T follicular helper cell (primary cell): ENCODE results near the gene P2RY6.
"Not testable (repeated sequence)": the region's sequence is repeated elsewhere in the genome, so short reads cannot be mapped to it uniquely, and the experiment has no call there.

ENCODE experiments used
- DNase-seq: peaks from one replicate; pipeline ENCODE4 v3.0.0-alpha.2; 2020; ENCODE audit warnings: low read depth

P2RY6 gene

DNA sequence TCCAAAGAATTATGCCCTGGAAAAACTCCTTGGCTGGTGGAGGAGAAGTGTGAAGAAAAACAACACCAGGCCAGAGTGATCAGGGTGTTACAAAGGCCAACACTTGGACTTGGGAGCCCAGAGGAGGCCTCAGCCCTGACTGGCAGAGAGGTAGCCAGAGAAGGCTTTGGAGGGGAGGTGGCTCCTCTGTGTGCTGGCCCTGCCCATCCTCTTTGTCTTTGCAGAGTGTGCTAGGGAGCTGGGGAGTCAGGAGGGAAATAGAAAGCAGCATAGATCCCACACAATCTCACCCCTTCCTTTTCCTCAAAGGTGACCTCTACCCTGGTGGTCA, 12.0 kb upstream of the P2RY6 start:
- DNase-seq = no peak

DNA sequence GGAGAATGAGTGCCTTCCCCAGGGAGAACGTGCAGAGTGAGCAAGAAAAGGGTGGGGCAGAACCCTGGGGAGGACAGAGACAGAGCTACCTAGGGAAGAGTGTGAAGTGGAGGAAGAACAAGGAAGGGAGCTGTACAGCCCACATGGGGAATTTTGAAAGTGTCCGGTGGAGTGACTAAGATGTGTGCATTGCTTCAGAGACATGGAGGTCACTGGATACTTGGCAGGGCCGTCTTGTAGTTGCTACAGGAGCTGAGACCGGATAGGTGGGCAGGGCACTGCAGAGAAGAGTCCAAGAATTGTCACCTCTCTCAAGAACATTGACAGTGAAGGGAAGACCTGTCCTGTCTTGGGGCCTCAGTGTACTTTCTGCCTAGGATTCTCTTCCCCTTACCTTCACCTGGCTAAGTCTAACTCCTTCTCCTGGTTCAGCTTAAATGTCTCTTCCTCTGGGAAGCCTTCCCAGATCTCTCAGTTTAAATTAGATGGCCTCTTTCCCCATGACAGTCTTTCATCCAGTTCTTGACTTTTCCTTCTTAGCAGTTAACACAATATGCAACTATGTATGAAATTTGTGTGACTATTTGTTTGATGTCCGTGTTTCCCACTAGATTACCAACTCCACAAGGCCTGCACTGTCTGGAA, 9.2 kb upstream of the P2RY6 start:
- DNase-seq = no peak

DNA sequence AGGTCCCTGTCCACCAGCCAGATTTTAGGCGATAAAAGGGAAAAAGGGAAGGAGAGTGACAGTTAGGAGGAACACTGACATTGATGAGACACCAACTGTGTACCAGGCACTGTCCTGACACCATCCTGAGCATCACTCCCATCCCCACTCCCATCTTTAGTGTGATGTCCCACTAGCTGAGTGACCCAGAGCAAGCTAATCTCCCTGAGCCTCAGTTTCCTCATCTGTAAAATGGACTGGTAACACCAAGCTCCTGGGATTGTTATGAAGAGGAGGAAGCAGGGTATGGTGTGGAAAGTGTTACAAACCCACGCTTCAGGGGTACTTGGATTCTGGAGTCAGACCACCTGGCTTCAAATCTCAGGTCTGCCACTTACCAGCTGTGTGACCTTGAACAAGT, 8.5 kb upstream of the P2RY6 start:
- no peak for DNase-seq

DNA sequence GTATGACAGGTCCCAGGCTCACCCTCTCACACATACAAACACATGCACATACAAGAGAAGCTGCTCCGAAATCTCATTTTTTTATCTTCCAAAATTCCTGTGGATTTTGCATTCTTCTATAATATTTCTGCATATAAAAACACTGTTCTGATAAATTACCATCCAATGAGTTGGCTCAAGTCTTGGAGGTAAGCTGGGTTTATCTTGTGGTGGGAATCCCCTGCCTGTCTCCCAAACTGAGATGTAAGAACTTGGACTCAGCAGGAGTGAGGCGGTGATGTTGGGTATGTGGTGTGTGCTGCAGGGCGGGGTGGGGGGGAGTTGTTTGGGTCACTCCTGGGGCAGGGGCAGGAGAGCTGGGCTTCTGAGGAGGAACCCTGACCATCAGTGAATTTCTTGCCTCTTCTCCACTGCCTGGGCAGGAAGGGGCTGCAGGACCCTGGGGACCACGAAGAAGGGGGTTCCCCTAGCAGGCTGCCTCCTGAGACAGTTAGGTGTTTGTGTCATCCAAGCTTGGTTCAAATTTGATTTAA, 6.8 kb upstream of the P2RY6 start:
- no peak for DNase-seq

DNA sequence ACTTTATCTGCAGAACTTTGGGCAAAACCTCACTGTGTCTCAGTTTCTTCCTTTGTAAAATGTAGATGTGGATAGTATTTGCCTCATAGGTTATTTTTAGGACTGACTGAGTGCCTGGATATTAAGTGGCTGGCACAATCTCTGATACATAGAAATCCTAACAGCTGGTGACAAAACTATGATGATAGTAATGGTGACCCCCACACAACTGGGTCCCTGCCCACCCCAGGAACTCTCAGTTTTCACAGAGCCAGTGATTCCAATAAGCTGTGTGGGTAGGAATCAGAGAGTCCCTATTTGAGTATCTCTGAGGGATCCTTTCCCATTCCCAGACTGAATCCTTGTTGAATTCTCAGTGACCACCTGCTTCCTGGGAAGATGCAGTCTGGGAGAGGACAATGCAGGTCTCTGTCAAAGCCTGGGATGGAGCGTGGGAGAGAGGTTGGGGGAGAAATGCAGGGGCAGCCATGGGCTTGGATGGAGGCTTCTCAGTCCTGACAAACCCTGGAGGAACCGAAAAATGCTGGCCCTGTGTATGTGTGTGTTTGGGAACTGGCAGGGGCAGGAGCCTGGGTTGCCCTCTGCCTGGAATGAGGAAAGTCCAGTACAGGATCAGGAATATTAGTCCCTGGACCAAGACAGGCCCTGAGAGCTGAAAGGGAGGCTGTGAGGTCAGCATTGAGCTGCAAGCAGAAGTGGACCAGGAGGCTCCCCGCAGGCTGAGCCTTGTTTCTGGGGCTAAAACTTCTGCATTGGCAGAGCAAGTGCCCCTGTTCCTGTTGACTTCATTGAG, 6.1 kb upstream of the P2RY6 start:
- no peak for DNase-seq

DNA sequence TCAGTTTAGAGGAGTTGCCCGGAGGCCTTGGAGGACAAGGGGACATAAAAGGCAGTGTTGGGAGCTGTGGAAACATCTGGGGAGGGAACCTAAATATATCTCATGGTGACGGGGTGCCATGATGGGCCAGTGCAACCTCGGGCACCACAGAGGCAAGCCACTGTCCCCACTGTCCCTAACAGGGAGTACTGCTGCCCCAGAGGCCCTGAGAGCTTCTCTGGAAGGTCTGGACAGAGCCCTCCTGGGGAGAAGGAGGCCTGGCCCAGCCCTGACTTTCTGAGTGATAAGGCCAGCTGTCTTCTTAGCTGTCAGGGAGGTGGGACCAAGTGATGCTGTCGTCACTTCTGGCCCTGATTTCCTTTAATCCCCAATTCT, 5.5 kb upstream of the P2RY6 start:
- no peak for DNase-seq

DNA sequence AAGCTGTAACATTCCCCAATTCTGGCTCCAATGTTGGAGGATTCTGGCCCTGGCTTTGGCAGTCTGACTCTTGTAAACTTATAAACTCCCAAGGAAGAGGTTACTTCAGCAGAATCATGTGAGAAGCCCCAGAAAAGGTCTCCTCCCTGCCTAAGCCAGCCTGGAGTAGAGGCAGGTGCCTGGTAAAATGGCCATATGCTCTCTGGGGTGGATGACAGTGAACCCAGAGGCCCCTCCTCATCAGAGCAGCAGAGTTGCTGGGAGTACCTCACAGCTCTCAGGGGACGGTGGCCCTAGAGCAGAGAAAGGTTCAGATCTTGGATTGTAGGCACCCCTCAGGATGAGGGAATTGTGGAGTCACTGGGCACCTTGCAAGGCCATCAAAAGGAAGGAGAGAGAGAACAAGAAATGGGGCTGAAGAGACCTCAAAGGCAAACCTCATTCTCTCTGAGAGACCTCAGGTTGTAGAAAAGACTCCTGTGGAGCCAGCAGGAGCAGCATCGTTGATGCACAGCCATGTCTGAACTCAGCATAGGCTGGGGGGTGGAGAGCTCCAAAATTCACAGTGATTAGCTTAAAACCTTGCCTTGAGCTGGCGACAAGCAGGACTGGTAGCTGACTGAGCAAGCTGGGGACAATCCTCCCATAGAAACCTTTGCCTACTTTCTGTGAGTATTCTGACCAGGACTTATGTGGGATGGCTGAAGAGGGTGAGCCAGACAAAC, 4.9 kb upstream of the P2RY6 start:
- no peak for DNase-seq

DNA sequence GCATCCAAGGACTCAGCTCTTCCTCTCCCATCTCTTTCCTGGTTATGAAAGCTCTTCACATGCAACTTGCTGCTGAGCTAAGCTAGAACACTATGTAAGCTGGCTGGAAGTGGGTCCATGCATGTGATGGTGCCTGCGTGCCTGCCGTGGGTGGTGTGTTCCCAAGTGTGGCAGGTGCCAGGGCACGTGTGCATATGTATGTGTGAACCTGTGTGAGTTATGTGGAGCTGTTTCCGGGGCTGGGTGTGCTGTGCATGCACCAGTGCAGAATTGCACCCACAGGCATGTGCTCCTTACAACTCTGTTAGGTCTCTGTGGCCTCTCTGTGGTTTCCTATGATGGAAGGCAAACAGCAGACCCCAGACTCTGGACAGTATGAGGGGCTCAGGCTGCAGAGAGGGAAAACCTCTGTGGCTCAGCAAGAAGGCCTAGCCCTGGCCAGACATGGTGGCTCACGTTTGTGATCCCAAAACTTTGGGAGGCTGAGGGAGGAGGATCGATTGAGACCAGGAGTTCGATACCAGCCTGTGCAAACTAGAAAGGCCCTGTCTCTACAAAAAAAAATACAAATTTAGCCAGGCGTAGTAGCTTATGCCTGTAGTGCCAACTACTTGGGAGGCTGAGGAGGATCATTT, 4.1 kb upstream of the P2RY6 start:
- no peak for DNase-seq

DNA sequence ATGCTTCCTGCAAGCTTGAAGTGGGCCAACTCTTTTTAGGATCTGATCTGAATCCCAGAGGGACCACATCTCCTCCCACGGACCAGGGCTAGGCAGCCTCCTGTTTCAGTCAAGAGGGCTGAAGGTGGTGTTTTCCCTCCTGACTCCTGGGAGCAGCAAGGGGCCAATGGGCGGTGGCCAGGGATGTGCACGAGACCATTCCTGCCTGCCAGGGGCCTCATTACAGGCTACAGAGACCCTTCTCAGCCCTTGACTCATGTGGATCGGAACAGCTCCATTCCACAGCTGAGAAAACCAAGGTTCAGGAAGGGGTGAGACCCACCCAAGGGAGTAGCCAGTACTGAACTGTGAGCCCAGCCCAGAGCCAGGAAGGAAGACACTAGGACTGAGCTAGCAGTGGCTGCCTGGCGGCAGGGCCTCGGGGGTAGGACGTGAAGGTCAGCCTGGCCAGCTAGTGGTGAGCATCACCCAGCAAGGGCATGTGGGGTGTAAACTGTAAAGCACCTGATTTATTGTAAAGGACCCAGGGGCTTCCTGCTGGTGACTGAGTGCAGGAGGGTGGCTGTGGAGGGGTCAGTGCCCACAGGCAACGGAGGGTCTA, 3.4 kb upstream of the P2RY6 start:
- DNase-seq = no peak

DNA sequence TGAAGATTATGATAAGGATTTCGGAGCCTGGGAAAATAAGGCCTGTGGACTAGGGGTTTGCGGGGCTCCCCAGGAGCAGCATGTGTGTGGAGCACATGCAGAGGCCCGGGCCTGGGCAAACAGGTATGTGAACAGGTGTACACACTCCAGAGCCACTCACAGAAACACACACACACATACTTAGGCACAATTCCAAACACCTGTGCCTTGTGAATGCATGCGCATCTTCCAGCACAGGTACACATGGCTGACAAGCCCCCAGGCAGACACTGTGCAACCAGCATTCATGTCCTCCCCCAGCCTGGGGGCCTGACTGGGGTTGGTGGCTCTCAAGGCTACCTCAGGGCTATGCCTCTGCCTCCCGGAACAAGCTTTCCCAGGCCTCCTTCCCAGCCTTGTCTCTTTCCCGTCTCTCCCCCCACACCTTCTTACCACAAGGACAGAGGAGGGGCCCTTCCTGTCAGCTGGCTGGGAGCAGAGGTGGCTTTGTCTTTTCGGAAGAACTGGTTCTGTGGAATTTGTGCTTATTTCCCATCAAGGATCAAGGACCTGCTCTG, 2.6 kb upstream of the P2RY6 start:
- DNase-seq = no peak

DNA sequence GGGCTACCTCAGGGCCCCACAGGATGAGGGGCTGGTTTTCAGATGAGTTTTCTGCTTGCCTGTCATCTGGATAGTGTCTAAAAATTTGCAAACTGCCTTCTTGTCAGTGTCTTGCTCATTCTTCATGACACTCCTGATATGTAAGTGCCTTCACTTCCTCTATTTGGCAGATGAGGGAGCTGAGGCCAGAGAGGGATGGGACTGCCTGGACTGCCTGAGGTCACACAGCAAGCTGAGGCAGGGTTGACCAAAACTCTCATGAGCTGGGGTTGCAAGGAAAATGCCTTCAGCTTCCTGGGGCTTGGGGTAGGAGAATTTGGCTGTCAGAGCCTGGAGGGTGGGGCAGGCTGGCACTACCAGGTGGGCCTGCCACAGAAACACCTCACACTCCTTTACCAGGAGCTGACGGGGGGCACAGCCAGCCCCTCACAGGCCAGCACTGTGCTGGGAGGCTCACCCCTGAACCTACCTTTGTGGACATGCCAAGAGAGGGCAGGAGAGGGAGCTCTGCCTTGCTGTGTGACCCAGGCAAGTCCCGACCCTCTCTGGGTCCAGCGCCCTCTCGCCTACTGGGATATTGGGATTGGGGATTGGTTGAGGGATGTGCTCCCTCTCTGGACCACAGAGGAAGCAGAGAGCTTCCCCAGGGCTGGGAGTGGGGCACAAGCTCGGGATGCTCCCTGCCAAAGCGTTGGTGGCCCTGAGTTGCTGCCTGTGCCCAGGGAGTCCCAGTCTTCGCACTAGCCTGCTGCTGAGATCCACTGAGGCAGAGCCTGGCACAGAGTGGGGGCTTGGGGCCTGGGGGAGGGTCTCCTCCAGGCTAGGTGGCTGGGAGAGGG, 1.9 kb upstream of the P2RY6 start:
- DNase-seq = no peak

DNA sequence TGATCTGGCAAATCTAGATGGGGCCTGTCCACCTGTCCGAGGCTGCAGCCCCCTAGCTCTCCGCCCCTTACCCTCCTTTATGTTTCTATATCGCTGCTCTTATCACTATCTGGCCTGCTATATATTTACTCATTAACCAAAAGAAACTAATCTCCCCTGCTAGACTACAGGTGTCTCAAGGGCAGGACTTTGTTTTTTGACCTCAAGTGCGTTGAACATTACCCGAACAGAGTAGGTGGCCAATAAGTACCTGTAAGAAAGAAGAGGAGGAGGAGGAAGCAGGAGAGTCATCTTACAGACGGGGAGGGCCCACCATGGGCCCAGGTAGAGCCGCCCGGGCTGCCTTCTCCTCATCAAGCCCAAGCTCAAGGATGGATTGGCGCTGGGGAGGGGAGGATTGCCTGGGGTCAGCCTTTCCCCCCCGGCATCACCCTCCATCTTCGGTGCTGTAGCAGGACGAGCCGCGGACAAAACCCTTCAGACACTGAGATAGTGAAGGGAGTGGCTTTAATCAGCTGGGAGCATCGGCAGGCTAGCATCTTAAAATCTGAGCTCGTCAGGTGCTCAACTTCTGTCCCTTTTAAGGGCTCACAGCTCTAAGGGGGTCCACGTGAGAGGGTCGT, 1.2 kb upstream of the P2RY6 start:
- no peak for DNase-seq

DNA sequence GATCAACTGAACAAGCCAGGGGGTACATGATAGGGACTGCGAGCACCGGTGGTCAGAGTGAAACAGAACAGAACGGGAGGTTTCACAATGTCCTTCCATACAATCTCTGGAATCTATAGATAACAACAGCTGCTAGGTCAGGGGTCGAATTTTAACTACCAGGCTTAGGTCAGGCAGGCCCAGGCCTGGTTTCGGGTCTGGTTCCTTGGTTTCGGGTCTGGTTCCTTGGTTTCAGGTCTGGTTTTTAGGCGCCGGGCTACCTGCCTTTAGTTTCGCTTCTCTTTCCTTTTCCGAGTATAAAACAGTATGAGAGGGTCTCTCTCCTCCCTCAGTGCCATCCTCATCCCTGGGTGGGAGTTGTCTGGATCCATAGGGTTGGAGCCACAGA, 666 bp upstream of the P2RY6 start:
- not testable (repeated sequence) for DNase-seq

DNA sequence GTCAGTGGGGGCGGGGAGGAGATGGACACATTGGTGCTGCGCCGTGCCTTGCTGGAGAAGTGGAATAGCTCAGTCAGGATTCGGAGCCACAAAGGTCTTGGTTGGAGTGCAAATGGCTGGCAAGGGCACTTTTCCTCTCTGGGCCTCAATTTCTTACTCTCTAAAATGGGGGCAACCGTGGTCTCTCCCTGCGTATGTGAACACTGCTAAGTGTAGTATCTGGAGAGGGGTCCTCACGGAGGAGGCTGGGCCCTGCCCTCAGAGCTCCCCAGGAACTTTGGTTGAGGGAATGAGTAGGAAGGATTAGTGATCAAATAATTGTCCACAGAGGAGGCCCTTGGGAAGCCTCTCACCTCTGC, 521 bp downstream of the P2RY6 start:
- DNase-seq = no peak

DNA sequence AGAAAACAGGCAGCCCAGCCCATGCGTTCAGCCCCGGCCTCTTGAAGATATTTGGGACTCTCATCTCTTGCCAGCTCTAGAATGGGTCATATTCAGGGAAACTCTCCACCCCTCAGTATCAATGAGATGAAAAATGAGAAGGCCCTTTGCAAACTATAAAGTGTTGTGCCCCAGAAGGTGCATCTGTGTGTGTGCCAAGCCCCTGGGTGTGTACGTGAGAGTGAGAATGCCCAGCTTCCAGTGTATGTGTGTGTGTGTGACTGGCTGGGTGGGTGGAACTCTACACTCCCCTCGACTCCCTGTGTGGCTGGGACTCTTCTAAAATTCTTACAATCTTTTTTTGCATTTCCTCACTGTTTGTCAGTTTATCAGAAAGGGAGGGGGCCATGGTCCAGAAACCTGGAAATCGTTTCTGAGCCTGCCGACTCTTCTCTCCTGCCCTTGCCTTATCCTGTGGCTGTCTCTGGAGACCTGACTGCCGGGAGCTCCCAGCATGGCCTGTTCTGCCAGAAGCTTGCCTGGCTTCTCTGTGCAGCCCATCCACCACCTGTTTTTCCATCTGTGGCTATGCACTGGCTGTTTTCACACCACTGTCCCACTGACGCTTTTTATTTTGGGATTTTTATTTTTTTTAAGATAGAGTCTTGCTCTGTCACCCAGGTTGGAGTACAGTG, 1.2 kb downstream of the P2RY6 start:
- DNase-seq = no peak

DNA sequence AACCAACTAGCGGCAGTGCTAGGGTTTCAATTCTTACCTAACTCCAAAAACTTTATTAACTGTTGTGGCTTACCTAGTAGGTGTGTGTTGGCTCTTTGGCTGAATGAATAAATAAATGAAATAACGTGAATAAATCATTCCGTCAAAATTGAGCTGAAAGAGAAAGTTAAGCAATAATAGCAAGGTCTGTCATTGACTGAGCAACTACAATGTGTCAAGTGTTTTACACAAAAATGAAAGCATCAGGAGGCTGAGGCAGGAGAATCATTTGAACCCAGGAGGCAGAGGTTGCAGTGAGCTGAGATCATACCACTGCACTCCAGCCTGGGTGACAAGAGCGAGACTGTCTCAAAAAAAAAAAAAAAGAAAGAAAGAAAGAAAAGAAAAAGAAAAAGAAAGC, 2.1 kb downstream of the P2RY6 start:
- not testable (repeated sequence) for DNase-seq

DNA sequence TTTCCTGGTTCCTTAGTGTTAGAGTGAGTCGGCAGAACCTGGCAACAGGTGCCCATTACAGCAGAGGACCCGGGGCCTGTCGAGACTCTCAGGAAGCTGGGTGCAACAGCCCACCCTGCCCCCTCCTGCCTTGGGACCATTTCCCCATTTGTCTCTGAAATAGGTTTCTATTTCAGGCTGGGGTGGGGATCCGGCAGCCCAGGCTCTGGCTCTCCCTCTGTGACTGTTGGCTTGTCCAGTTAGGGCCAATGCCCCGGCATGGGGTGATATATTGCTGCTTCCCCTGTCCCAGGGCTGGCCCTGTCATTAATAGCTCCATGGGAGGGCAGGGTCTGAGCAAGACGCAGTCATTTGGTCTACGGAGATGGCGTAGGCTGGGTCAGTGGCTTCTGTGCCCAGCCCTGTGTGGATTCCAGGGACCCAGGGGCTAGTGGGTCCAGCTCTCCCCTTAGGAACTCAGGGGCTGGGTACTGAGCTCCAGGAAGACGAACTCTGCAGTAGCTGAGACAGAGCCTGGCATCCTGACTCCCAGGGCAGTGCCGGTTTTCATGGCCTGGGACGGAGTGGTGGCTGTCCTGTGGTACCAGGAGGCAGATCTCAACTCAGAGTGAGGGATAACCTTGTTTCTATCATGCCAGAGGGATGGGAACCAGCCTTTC, 2.7 kb downstream of the P2RY6 start:
- DNase-seq = no peak

DNA sequence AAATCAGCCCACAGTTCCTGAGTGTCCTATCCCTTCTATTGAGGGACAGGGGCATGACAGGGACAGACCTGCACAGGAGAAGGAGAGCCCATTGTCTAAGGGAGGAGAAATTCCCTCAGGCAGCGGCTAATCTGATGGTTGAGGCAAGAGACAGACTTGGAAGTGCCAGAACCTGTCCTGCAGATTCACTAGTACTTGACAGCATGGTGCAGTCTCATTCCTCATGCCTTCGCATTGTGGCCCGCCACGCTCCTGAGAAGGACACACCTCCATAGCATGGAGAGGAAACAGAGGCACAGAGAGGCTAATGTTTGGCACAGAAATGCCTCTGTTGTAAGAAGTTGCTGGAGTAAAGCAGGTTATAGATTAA, 3.2 kb downstream of the P2RY6 start:
- no peak for DNase-seq

DNA sequence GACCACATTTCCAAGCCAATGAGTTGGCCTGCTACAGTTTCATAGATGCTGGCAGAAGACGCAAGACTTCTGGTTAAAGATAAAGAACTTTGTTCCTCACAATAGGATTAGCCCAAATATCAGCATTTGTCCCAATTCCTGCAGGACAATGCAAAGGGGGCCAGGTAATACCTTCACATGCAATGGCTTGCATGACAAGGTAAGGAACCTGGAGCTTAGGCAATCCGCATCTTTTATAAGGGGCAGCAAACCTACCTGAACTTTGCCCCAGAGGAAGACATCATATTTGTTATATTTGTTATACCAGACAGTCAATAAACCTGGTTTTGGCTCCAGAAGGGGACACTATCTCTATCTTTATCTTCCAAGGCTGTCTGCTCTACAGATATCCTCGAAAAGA, 5.3 kb downstream of the P2RY6 start:
- no peak for DNase-seq

DNA sequence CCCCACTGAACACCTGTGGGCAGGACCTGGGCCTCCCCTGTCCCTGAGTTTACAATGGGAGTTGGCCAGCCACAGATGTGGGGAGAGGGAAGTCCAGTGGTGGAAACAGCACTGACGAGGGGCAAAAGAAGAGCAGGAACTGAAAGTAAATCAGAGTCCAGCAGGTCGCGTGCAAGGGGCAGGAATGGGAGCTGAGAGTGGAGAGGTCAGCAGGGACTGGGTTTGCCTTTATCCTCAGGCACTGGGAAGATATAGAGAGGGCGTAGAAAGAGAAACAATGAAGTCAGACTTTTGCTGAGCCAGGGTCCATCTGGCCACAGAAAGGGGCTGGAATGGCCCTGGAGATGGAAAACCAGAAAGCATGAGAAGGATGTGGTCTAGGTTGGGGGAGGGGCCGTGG, 8.5 kb downstream of the P2RY6 start:
- DNase-seq = no peak
